ENCODE data around the gene VMP1.

Gene VMP1

GRCh38 chr17:59707971-59708430 is 547 bp downstream of the VMP1 start:
- DNase-seq (ENCODE audit: low read depth in 1 of 2, low spot score in 1 of 2): no peak

DNA sequence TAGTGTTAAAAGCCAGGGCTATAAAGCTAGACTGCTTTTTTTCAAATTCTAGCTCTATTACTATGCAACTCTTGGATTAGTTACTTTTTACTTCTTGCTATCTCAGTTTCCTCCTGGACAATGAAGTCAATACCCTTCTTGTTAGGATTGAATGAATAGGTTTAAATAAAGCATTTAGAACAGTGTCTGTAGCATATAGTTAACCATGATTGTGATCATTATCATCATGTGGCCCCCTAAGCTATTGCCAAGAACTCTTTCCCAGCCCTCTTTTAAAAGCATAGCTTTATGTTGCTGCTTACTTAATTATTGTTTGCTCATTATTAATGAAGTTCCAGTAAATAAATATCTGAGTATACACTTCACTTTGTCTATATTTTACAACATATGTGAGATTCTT is 4.5 kb downstream of the VMP1 start:
- DNase-seq (ENCODE audit: low read depth in 1 of 2, low spot score in 1 of 2): no peak

- DNase-seq (ENCODE audit: low read depth in 1 of 2, low spot score in 1 of 2): no peak
Measured at GRCh38 chr17:59712862-59713261, 5.4 kb downstream of the VMP1 start.

DNA sequence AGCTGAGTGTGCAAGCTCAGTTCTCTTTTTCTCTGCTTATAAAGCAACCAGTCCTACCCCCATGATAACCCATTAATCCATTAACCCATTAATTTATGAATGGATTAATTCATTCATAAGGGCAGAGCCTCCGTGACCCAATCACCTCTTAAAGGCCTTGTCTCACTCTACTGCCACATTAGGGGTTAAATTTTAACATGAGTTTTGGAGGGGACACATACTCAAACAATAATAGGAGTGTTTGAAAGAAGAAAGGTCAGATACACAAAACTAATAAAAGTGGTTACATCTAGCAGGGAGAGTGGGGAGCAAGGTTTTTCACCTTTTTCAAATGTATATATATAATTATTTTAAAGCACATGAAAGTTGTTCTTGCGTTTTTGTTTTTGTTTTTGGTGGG is 6.8 kb downstream of the VMP1 start:
- DNase-seq (ENCODE audit: low read depth in 1 of 2, low spot score in 1 of 2): no peak

GRCh38 chr17:59716427-59716826 is 9.0 kb downstream of the VMP1 start:
- no peak for DNase-seq (ENCODE audit: low read depth in 1 of 2, low spot score in 1 of 2)

DNA sequence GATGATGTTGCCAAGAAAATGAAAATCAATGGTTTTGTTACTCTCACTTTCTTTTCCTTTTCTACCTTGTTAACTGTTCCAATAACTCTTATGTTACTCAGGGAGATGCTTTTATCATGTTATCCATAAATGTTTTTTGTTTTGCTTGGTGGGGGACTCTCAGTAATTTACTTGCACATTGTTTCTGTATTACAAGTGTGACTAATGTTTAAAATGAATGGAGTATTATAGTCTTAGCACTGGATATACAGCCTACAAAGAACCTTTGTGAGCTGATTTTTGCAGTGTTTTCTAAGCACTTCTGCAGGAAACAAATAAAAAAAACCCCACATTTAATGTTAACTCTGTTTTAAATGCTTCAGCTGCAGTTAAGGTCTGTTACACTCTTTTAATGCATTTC is 12.1 kb downstream of the VMP1 start:
- DNase-seq (ENCODE audit: low read depth in 1 of 2, low spot score in 1 of 2): no peak

DNA sequence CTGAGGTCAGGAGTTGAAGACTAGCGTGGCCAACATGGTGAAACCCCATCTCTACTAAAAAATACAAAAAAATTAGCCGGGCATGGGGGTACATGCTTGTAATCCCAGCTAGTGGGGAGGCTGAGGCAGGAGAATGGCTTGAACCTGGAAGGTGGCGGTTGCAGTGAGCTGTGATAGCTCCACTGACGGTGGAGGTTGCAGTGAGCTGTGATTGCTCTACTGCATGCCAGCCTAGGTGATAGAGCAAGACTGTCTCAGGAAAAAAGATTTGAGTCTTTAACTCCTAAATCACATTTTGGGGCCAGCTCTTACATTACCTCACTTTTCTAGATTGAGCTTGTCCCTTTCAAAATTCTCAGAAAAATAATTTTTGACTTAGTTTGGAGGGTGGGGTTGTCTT is 15.2 kb downstream of the VMP1 start:
- DNase-seq (ENCODE audit: low read depth in 1 of 2, low spot score in 1 of 2): no peak

GRCh38 chr17:59723041-59723440 is 15.6 kb downstream of the VMP1 start:
- DNase-seq (ENCODE audit: low read depth in 1 of 2, low spot score in 1 of 2): no peak

- DNase-seq (ENCODE audit: low read depth in 1 of 2, low spot score in 1 of 2): no peak
Measured at GRCh38 chr17:59723607-59724006, 16.2 kb downstream of the VMP1 start.

- DNase-seq (ENCODE audit: low read depth in 1 of 2, low spot score in 1 of 2): no peak
Measured at GRCh38 chr17:59725691-59726090, 18.2 kb downstream of the VMP1 start.

- no peak for DNase-seq (ENCODE audit: low read depth in 1 of 2, low spot score in 1 of 2)
Measured at GRCh38 chr17:59727817-59728533, 20.5 kb downstream of the VMP1 start.

- DNase-seq (ENCODE audit: low read depth in 1 of 2, low spot score in 1 of 2): no peak
Measured at GRCh38 chr17:59730268-59730834, 22.9 kb downstream of the VMP1 start.

DNA sequence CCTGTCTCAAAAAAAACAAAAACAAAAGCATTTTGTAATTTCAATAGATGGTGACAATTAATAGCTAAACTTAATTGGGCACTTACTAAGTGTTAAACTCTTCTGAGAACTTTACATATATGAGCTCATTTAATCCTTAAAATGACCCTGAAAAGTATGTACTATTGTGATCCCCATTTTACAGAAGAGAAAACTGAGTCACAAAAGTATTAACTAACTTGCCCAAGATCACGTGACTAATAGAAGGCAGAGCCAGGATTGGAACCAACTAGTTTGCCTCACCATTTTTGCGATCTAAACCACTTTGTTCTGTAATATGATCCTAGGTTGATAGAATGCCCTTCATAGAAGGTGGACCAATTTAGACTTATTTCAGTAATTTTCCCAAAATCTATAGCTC is 26.2 kb downstream of the VMP1 start:
- no peak for DNase-seq (ENCODE audit: low read depth in 1 of 2, low spot score in 1 of 2)

DNA sequence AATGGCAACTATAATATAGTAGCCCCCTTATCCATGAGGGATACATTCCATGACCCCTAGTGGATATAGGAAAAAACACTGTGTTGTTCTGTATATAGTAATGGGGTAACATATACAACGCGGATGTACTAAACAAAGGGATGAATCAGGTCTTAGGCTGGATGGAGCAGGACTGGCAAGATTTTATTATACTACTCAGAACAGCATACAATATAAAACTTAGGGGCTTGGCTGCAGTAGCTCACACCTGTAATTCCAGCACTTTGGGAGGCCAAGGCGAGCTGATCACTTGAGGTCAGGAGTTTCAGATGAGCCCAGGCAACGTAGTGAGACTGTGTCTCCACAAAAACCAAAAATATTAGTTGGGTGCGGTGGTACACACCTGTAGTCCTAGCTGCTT is 26.8 kb downstream of the VMP1 start:
- no peak for DNase-seq (ENCODE audit: low read depth in 1 of 2, low spot score in 1 of 2)

DNA sequence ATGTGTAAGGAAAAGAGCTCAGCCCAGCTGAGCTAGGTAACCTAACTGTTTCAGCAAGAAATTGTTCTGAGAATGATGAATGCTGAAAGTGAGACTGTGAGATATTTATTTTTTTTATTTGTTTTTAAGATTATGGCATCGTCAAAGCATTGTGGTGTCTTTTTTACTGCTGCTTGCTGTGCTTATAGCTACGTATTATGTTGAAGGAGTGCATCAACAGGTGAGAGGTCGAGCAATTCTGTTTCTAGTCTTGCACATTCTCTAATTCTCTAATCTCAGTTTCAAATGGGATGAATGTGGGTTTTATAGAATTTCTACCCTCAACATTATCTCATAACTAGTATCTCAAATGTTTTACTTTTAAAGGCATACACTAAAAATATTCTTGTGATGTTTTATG is 29.9 kb downstream of the VMP1 start:
- DNase-seq (ENCODE audit: low read depth in 1 of 2, low spot score in 1 of 2): no peak

GRCh38 chr17:59743842-59744241 is 36.4 kb downstream of the VMP1 start:
- no peak for DNase-seq (ENCODE audit: low read depth in 1 of 2, low spot score in 1 of 2)

- DNase-seq (ENCODE audit: low read depth in 1 of 2, low spot score in 1 of 2): no peak
Measured at GRCh38 chr17:59745040-59745439, 37.6 kb downstream of the VMP1 start.

DNA sequence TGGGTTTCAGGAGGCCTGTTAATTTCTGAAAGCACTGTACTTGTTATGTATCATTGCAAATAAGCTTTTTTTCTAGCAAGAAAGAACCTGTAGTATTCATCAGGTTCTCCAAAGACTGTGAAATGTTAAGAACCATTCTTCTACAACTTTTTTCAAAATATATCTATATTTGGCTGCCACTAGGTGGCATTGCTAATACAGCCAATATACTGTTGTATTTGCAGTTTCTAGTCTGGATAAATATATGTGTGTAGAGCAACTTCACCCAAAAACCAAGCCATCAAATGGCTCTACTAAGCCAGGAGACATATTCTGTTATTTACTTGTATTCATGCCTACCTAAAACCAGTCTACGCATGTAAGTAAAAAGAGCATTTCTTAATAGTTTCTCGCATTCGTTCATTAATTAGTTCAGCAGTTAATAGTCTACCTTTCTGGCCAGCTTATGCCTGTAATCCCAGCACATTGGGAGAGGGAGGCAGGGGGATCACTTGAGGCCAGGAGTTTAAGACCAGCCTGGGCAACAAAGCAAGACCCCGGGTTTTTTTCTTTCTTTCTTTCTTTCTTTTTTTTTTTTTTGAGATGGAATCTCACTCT is 39.5 kb downstream of the VMP1 start:
- DNase-seq (ENCODE audit: low read depth in 1 of 2, low spot score in 1 of 2): no peak

GRCh38 chr17:59748591-59748990 is 41.1 kb downstream of the VMP1 start:
- DNase-seq (ENCODE audit: low read depth in 1 of 2, low spot score in 1 of 2): no peak

- no peak for DNase-seq (ENCODE audit: low read depth in 1 of 2, low spot score in 1 of 2)
Measured at GRCh38 chr17:59751955-59752413, 44.5 kb downstream of the VMP1 start.

GRCh38 chr17:59752446-59752845 is 45.0 kb downstream of the VMP1 start:
- DNase-seq (ENCODE audit: low read depth in 1 of 2, low spot score in 1 of 2): no peak

- DNase-seq (ENCODE audit: low read depth in 1 of 2, low spot score in 1 of 2): no peak
Measured at GRCh38 chr17:59752922-59753321, 45.5 kb downstream of the VMP1 start.

Data from activated T-helper 1 cell treated with anti-CD3 and anti-CD28 coated beads, Interleukin-2, amount 50 U/mL, for 16 hours (primary cell).